Glutamatergic neuron (in vitro differentiated cells): ENCODE data around the gene PTPRT. TPM values are rescaled to one million over a fixed set of nuclear protein-coding genes. Genes with fewer than 3 reads are reported as not detected.
A peak's percentile ranks its signal among the peaks of the same experiment; 100 is the strongest.

Experiments
- DNase-seq: peaks from one replicate; pipeline ENCODE4 v3.0.0; 2022
- H3K27ac Mint-ChIP-seq: one replicate; pipeline ENCODE4 v1.8.0; 2020; ENCODE audit warnings: mild to moderate bottlenecking, mixed read lengths, inconsistent platforms; ENCODE audit not compliant: unreplicated experiment
- H3K27me3 Mint-ChIP-seq: one replicate; pipeline ENCODE4 v1.8.0; 2020; ENCODE audit warnings: mild to moderate bottlenecking, moderate library complexity, mixed read lengths, inconsistent platforms; ENCODE audit not compliant: unreplicated experiment
- H3K36me3 Mint-ChIP-seq: one replicate; pipeline ENCODE4 v1.8.0; 2020; ENCODE audit warnings: mild to moderate bottlenecking, mixed read lengths, inconsistent platforms; ENCODE audit not compliant: unreplicated experiment
- H3K4me1 Mint-ChIP-seq: one replicate; pipeline ENCODE4 v1.8.0; 2020; ENCODE audit warnings: mild to moderate bottlenecking, low read depth, mixed read lengths, inconsistent platforms; ENCODE audit not compliant: unreplicated experiment
- H3K4me3 Mint-ChIP-seq: one replicate; pipeline ENCODE4 v1.8.0; 2020; ENCODE audit warnings: mild to moderate bottlenecking, mixed read lengths, inconsistent platforms; ENCODE audit not compliant: unreplicated experiment
- H3K9me3 Mint-ChIP-seq: one replicate; pipeline ENCODE4 v1.8.0; 2020; ENCODE audit warnings: mild to moderate bottlenecking, moderate library complexity, mixed read lengths, inconsistent platforms; ENCODE audit not compliant: unreplicated experiment
- total RNA-seq: library from RNA; stranded (reverse); fragmentation: NEBNext Ultra II Directional; extraction: Animal tissue kit (Norgen Biotek cat#: 25700); gene quantifications from one replicate; pipeline ENCODE4 v1.2.1, GENCODE V29; 2021; ENCODE audit not compliant: unreplicated experiment
- TF ChIP-seq, protein P1 (sequence below): fragments of 200-600 bp; sonication (generic); IDR thresholded peaks from one replicate; pipeline ENCODE4 v1.5.0; 2021; ENCODE audit not compliant: partially characterized antibody, unreplicated experiment

Gene PTPRT
- total RNA-seq, 1 donor from 2014 or later: 1.9 TPM

DNA sequence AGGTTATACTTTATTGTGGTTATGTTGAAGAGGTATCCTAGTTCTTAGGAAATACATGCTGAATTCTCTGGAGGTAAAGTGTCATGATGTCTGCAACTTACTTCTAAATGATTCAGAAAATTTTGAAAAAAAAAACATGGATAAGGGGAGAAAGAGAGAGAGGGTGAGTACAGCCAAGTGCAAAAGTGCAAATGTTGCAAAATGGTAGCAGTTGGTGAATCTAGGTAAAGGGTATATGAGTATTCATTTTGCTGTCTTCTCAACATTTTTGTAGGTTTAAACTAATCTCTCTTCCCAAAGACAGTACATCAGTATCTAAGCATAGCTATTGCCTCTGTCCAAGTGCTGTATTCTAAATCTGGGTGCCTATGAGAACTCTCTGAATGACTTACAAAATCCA lies 992.1 kb downstream of the PTPRT start:
- H3K27ac Mint-ChIP-seq: no peak overlapping the region
- H3K27me3 Mint-ChIP-seq: no peaks in the 10 kb centered on the region
- no peak overlapping the region for H3K4me3 Mint-ChIP-seq
- TF ChIP-seq, protein P1, sequence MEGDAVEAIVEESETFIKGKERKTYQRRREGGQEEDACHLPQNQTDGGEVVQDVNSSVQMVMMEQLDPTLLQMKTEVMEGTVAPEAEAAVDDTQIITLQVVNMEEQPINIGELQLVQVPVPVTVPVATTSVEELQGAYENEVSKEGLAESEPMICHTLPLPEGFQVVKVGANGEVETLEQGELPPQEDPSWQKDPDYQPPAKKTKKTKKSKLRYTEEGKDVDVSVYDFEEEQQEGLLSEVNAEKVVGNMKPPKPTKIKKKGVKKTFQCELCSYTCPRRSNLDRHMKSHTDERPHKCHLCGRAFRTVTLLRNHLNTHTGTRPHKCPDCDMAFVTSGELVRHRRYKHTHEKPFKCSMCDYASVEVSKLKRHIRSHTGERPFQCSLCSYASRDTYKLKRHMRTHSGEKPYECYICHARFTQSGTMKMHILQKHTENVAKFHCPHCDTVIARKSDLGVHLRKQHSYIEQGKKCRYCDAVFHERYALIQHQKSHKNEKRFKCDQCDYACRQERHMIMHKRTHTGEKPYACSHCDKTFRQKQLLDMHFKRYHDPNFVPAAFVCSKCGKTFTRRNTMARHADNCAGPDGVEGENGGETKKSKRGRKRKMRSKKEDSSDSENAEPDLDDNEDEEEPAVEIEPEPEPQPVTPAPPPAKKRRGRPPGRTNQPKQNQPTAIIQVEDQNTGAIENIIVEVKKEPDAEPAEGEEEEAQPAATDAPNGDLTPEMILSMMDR: no peak
- H3K9me3 Mint-ChIP-seq: no peaks in the 10 kb centered on the region
- no peaks in the 10 kb centered on the region for H3K36me3 Mint-ChIP-seq
- no peak for DNase-seq
- no peaks in the 10 kb centered on the region for H3K4me1 Mint-ChIP-seq

DNA sequence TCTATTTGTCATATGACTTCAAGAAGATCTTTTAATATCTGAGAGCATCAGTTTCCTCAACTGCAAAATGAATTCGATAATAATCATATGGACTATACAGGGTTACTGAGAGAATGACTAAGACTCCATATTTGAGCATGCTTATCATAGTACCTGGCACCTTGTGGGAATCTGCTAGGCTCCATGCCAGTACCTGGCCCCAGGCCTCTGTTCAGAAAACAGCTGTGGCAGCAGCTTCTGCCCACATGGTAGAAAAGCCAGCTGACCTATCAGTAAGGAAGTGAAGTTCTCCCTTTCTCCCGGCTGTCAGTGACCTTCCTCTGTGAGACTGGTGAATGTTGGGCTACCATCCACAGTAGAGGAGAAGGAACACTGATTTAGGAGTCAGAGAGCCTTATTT lies 996.6 kb downstream of the PTPRT start:
- peaks cover 3% of the 10 kb centered on the region for H3K4me1 Mint-ChIP-seq
- no peak for DNase-seq
- H3K36me3 Mint-ChIP-seq: no peaks in the 10 kb centered on the region
- no peak overlapping the region for H3K4me3 Mint-ChIP-seq
- H3K27me3 Mint-ChIP-seq: no peaks in the 10 kb centered on the region
- TF ChIP-seq, protein P1: no peak
- H3K9me3 Mint-ChIP-seq: no peaks in the 10 kb centered on the region
- H3K27ac Mint-ChIP-seq: no peak overlapping the region

DNA sequence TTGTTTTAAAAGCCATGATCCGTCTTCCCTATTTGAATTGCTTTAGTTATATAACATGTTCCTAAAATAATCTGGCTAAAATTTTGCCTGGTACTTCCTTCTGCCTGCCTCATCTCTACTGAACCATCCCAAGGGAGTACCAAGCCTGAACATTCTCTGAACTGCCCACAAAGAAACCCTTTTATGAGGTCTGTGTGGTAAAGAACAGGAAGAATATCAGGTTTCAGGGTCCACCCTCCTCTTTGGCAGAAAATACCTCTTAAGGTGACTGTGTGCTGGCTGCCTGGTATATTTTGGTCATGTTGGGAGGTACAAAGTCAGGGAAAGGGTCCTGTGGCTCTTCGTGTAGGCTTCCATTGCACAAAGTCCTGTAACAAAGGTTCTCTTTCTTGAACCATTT lies 997.4 kb downstream of the PTPRT start:
- no peaks in the 10 kb centered on the region for H3K27me3 Mint-ChIP-seq
- no peaks in the 10 kb centered on the region for H3K9me3 Mint-ChIP-seq
- TF ChIP-seq, protein P1: no peak
- peaks cover 3% of the 10 kb centered on the region for H3K4me1 Mint-ChIP-seq
- H3K36me3 Mint-ChIP-seq: no peaks in the 10 kb centered on the region
- H3K4me3 Mint-ChIP-seq: no peak overlapping the region
- no peak overlapping the region for H3K27ac Mint-ChIP-seq
- no peak for DNase-seq

DNA sequence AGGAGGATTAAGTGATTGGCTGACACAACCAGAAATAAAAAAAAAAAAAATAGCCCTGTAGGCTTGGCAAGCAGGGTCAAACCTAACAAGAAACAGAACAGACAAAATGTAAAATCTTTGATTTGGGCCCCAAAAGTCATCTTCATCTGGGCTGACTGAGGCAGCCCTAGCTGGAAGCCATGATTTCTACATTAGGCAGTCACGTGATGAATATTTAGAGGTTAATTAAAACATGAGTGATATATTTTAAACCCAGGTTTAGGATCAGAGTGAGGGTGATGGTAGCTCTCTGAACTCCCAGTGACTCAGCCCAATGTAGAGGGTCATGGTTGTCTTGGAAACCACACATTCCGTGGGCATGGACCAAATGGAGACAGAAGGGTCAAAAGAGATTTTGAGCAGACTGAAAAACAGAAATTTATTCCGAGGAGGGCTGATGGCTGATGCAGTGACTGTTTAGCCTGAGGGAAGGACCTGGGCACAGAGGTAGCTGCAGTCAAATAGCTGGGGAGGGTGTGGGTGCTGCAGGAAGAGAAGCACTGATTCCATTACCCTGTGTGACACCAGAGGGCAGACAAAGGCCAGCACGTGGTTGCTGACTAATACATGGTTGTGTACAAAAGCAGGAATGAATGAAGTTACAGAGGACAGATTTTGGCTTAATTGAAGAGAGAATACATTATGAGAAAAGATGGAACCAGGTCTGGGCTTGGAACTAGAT lies 998.4 kb downstream of the PTPRT start:
- no peak overlapping the region for H3K27ac Mint-ChIP-seq
- no peaks in the 10 kb centered on the region for H3K27me3 Mint-ChIP-seq
- H3K36me3 Mint-ChIP-seq: no peaks in the 10 kb centered on the region
- H3K4me1 Mint-ChIP-seq: peaks cover 3% of the 10 kb centered on the region
- TF ChIP-seq, protein P1: no peak
- DNase-seq: peak; percentile 19
- no peak overlapping the region for H3K4me3 Mint-ChIP-seq
- H3K9me3 Mint-ChIP-seq: peaks cover 2% of the 10 kb centered on the region

DNA sequence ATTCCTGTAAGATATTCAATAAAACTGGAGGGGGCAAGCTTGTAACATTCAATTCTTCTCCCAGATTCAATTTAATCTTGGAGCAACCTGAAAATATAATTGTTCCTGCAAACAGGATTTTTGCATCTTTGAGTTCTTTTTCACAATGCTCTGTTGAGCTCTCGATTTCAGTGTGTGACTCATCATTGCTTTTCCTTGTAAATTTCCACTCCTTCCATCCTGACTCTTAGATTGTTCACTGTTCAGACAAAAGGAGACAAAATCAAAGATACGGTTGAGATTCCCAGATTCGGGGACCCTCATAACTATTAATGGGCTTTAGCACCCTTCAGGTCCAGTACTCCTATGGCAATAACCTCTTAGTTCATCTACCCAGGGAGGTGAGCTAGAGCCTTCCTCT lies 999.6 kb downstream of the PTPRT start:
- TF ChIP-seq, protein P1: no peak
- H3K27ac Mint-ChIP-seq: no peak overlapping the region
- no peaks in the 10 kb centered on the region for H3K27me3 Mint-ChIP-seq
- H3K4me1 Mint-ChIP-seq: peaks cover 3% of the 10 kb centered on the region
- DNase-seq: no peak
- no peaks in the 10 kb centered on the region for H3K36me3 Mint-ChIP-seq
- H3K4me3 Mint-ChIP-seq: no peak overlapping the region
- peaks cover 2% of the 10 kb centered on the region for H3K9me3 Mint-ChIP-seq
